Smooth muscle cell (in vitro differentiated cells): Measurements from ENCODE around the gene HMCN1. TPM values are rescaled to one million over a fixed set of nuclear protein-coding genes. Genes with fewer than 3 reads are reported as not detected.

Experiments
- DNase-seq: peaks from one replicate; lab custom pipeline; 2025; ENCODE audit not compliant: unreplicated experiment; lab: John Stamatoyannopoulos, UW
- H2AFZ ChIP-seq: fragments of 200-600 bp; sonication (generic); 2 replicates; pipeline ENCODE4 v1.6.0; 2016; ENCODE audit warnings: antibody characterized with exemption, low read depth, mild to moderate bottlenecking
- H3F3A ChIP-seq: fragments of 200-600 bp; sonication (generic); 2 replicates; pipeline ENCODE4 v1.6.0; 2017; ENCODE audit warnings: antibody characterized with exemption, low read depth
- H3K27ac ChIP-seq: fragments of 200-600 bp; sonication (generic); 2 replicates; pipeline ENCODE4 v1.5.1; 2016; ENCODE audit warnings: low read depth, mild to moderate bottlenecking
- H3K27me3 ChIP-seq: fragments of 200-600 bp; sonication (generic); 2 replicates; pipeline ENCODE4 v1.6.1; 2016; ENCODE audit warnings: low read depth, mild to moderate bottlenecking
- H3K36me3 ChIP-seq: fragments of 200-600 bp; sonication (generic); 2 replicates; pipeline ENCODE4 v1.5.1; 2016; ENCODE audit warnings: low read depth
- H3K4me1 ChIP-seq: fragments of 200-600 bp; sonication (generic); 2 replicates; pipeline ENCODE4 v1.5.1; 2016; ENCODE audit warnings: low read depth
- H3K4me2 ChIP-seq: fragments of 200-600 bp; sonication (generic); 2 replicates; pipeline ENCODE4 v1.6.0; 2016; ENCODE audit warnings: mild to moderate bottlenecking
- H3K4me3 ChIP-seq: fragments of 200-600 bp; sonication (generic); 2 replicates; pipeline ENCODE4 v1.5.1; 2016; ENCODE audit warnings: mild to moderate bottlenecking
- H3K79me2 ChIP-seq: fragments of 200-600 bp; sonication (generic); 2 replicates; pipeline ENCODE4 v1.6.0; 2016; ENCODE audit warnings: low read depth, mild to moderate bottlenecking
- H3K9ac ChIP-seq: fragments of 200-600 bp; sonication (generic); 2 replicates; pipeline ENCODE4 v1.6.0; 2016; ENCODE audit warnings: low read depth
- H3K9me3 ChIP-seq: fragments of 200-600 bp; sonication (generic); replicated peaks from 2 replicates; pipeline ENCODE4 v1.5.1; 2016; ENCODE audit warnings: low read depth
- H4K20me1 ChIP-seq: fragments of 200-600 bp; sonication (generic); 2 replicates; pipeline ENCODE4 v1.6.0; 2016; ENCODE audit warnings: low read depth
- CTCF ChIP-seq: fragments of 200-600 bp; sonication (generic); IDR thresholded peaks from 2 replicates; pipeline ENCODE4 v1.5.1; 2017; ENCODE audit warnings: borderline replicate concordance, mild to moderate bottlenecking, antibody characterized with exemption; ENCODE audit not compliant: insufficient read depth, poor library complexity, severe bottlenecking
- WGBS: methylation state at CpG from one replicate; pipeline ENCODE4 v1.1.7; 2016; ENCODE audit warnings: low lambda C conversion rate; 5-methylcytosine and 5-hydroxymethylcytosine counted together
- polyA plus RNA-seq: library from polyadenylated mRNA; unstranded; fragments of >200 nt; fragmentation: Nextera tagmentation; extraction: Ambion mirVana; gene quantifications from 2 replicates; pipeline ENCODE4 v1.2.1, GENCODE V29; 2016
- total RNA-seq: library from RNA; depleted of rRNA; stranded (reverse); fragments of >200 nt; gene quantifications from 2 replicates; pipeline ENCODE4 v1.2.3, GENCODE V29; 2014

Gene HMCN1
- total and polyA plus RNA-seq, 2 experiments from 2014 or later, result 18.9 to 118 TPM

DNA sequence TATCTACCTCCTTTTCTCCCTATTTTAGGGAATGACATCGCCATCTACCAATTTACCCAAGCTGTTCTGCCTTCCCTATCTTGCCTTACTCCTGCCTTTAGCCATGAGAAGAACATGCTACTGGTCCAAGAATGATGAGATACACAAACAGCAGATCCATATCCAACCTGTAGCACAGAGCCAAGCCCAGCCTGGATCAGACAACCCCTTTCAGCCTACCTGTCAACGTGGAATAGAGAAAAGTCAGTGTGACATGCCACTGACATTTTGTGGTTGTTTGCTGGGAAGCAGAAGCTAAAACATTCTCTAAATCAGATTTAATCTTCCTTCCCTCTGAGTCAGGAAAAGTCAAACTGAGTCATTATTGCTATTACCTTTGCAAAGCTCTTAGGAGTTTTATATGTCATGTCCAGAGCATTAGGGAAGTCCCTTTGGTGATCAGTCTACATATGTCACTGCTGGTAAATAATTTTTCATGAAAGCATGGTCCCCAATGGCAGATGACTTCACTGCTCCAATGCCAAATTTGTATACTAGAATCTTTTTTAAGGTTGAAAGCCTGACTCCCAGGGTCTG is 497.8 kb downstream of the HMCN1 start:
- H3K27me3 ChIP-seq, result no peaks in the 10 kb centered on the region
- no peaks in the 10 kb centered on the region for H4K20me1 ChIP-seq
- no peaks in the 10 kb centered on the region for H3K36me3 ChIP-seq
- WGBS, result 73% methylated on average over 2 of the region's 2 CpGs
- no peaks in the 10 kb centered on the region for H3K4me1 ChIP-seq
- no peaks in the 10 kb centered on the region for H3F3A ChIP-seq
- no peaks in the 10 kb centered on the region for H3K9me3 ChIP-seq
- H3K4me3 ChIP-seq, result no peak overlapping the region
- H3K4me2 ChIP-seq, result no peak overlapping the region
- H2AFZ ChIP-seq, result no peak overlapping the region
- no peaks in the 10 kb centered on the region for H3K79me2 ChIP-seq
- H3K9ac ChIP-seq, result no peak overlapping the region
- H3K27ac ChIP-seq, result peak overlapping the region; percentile 54
- no peak for TF ChIP-seq CTCF
- no peak for DNase-seq

DNA sequence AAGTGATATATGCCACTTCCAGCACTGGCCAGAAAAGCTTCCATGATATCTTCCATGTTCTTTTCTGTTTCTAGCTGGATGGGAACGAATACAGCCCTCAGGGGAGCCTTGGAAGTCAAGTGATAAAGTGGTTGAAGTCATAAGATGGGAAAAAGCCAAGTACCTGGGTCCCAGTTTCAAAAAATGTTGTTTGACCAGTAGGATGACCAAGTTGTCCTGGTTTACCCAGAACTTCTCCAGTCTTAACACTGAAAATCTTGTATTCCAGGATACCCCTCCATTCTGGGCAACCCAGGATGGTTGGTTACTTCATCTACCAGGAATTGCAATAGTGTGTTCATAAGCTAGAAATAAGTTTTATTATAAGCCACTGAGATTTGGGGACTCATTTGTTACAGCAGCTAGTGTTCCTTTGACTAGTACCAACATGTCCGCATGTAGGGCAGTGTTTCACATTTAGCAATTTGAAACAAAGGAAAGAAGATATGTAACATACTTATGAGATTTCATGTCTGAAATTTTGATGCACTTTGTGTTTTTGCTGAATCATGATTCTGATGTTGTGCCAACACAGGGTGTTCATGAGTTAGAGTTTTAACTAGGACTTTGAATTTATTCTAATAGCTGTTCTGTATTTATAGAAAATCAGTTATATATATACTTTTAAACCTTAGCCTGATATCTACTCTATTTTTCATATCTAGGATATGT is 500.9 kb downstream of the HMCN1 start:
- DNase-seq, result no peak
- H3K9ac ChIP-seq, result no peak overlapping the region
- no peaks in the 10 kb centered on the region for H3K4me1 ChIP-seq
- WGBS, result 50% methylated on average over 2 of the region's 2 CpGs
- no peaks in the 10 kb centered on the region for H3K36me3 ChIP-seq
- H4K20me1 ChIP-seq, result no peaks in the 10 kb centered on the region
- H3K79me2 ChIP-seq, result no peaks in the 10 kb centered on the region
- H2AFZ ChIP-seq, result no peak overlapping the region
- no peaks in the 10 kb centered on the region for H3K9me3 ChIP-seq
- no peak overlapping the region for H3K4me3 ChIP-seq
- no peaks in the 10 kb centered on the region for H3F3A ChIP-seq
- no peaks in the 10 kb centered on the region for H3K27me3 ChIP-seq
- no peak overlapping the region for H3K4me2 ChIP-seq
- H3K27ac ChIP-seq, result no peak overlapping the region
- no peak for TF ChIP-seq CTCF

DNA sequence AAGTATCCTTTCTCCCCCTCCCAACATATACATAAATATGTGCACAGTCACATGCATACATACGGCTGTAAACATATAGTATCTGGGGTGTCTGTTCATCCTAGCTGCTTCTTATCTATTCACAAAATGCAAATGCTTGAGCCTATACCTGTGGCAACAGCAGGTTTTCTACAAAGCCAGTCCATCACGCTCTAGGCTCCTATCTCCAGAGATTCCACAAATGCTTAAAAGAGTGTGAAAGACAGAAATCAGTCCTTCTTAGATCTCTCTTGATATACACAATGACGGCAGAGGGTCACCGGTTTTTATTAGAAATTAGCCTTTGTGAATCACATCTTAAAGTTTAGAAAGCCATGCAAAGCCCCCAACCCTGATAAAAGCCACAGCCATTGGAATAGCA is 501.5 kb downstream of the HMCN1 start:
- Histone ChIP-seq H3K4me2 (no peak overlapping the region), H3K27ac (no peak overlapping the region), H3K27me3 (no peaks in the 10 kb centered on the region), H3K4me3 (no peak overlapping the region), H3K4me1 (no peaks in the 10 kb centered on the region), H2AFZ (no peak overlapping the region), H4K20me1 (no peaks in the 10 kb centered on the region), H3F3A (no peaks in the 10 kb centered on the region), H3K9ac (no peak overlapping the region), H3K79me2 (no peaks in the 10 kb centered on the region), H3K36me3 (no peaks in the 10 kb centered on the region), H3K9me3 (no peaks in the 10 kb centered on the region)
- no peak for TF ChIP-seq CTCF
- no peak for DNase-seq
- 29% methylated on average over 4 of the region's 4 CpGs for WGBS

DNA sequence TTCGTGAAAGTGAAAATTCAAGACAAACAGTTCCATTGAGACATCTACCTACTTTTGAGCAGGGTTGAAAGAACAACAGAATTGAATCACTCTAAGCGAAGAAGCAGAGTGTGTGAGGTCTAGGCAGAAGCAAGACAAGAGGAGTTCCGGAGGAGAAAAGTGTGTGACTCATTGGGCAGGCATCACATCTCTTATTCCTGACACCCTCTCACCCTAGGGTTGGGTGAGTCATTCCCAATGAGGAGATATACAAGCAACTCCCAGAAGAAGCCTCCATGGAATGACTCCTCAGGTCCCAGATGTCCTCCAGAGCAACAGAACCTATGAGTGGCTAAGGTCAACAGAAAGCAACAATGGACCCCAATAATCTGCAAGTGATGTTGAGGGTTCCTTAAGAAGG is 502.7 kb downstream of the HMCN1 start:
- no peak overlapping the region for H3K9ac ChIP-seq
- H3K36me3 ChIP-seq, result no peaks in the 10 kb centered on the region
- no peaks in the 10 kb centered on the region for H4K20me1 ChIP-seq
- H3K4me1 ChIP-seq, result no peaks in the 10 kb centered on the region
- WGBS, result 41% methylated on average over 3 of the region's 3 CpGs
- DNase-seq, result no peak
- no peaks in the 10 kb centered on the region for H3K79me2 ChIP-seq
- no peak overlapping the region for H2AFZ ChIP-seq
- TF ChIP-seq CTCF, result no peak
- no peak overlapping the region for H3K4me3 ChIP-seq
- H3K4me2 ChIP-seq, result no peak overlapping the region
- H3K9me3 ChIP-seq, result no peaks in the 10 kb centered on the region
- H3K27me3 ChIP-seq, result no peaks in the 10 kb centered on the region
- peak overlapping the region; percentile 64 for H3K27ac ChIP-seq
- no peaks in the 10 kb centered on the region for H3F3A ChIP-seq
